GM21447 (cell line): ENCODE data around the gene PLA2G4E.

Experiments used
- ATAC-seq: cut with Tn5 transposase; IDR thresholded peaks from one replicate; pipeline ENCODE4 v1.9.1; 2021; ENCODE audit not compliant: unreplicated experiment

PLA2G4E gene

GRCh38 chr15:41939986-41940385, 80.9 kb downstream of the PLA2G4E start:
- no peak for ATAC-seq

- no peak for ATAC-seq
Measured at GRCh38 chr15:41937568-41937923, 83.3 kb downstream of the PLA2G4E start.

GRCh38 chr15:41936649-41937567, 83.9 kb downstream of the PLA2G4E start:
- no peak for ATAC-seq

GRCh38 chr15:41936155-41936554, 84.7 kb downstream of the PLA2G4E start:
- ATAC-seq: no peak

GRCh38 chr15:41935566-41936020, 85.2 kb downstream of the PLA2G4E start:
- no peak for ATAC-seq

- ATAC-seq: peak; percentile 47
Measured at GRCh38 chr15:41934843-41935242, 86.0 kb downstream of the PLA2G4E start.

- ATAC-seq: no peak
Measured at GRCh38 chr15:41933771-41934170, 87.1 kb downstream of the PLA2G4E start.

GRCh38 chr15:41933326-41933725, 87.5 kb downstream of the PLA2G4E start:
- no peak for ATAC-seq

GRCh38 chr15:41932511-41933289, 88.1 kb downstream of the PLA2G4E start:
- ATAC-seq: no peak

- ATAC-seq: no peak
Measured at GRCh38 chr15:41932101-41932500, 88.7 kb downstream of the PLA2G4E start.
